Omental fat pad (tissue), 4 donors: Measurements from ENCODE around the gene IRX2. TPM values are rescaled to one million over a fixed set of nuclear protein-coding genes. Genes with fewer than 3 reads are reported as not detected.

Experiments
- ATAC-seq: fragments of 150-250 bp; one replicate; pipeline ENCODE4 v1.9.1; 2016; ENCODE audit warnings: mild to moderate bottlenecking, moderate library complexity; ENCODE audit not compliant: low FRiP score
- DNase-seq: peaks from one replicate; pipeline ENCODE4 v3.0.0-alpha.2; 2019; ENCODE audit warnings: low spot score
- total RNA-seq, 4 donors: library from RNA; depleted of rRNA; stranded (reverse); fragments of >200 nt; gene quantifications; one replicate each; pipeline ENCODE4 v1.1.0, GENCODE V29; 2016
- TF ChIP-seq, protein P1 (sequence below), 3 donors: fragments of 450-650 bp; IDR thresholded peaks; one replicate each; pipeline ENCODE4 v1.5.1; 2016 to 2017; ENCODE audit warnings: antibody characterized with exemption in 3 of 3, mild to moderate bottlenecking in 3 of 3, moderate library complexity in 2 of 3

Gene IRX2
- total RNA-seq, 4 donors from 2014 or later: 0.19 to 0.84 (median 0.63) TPM; not detected in 1

DNA sequence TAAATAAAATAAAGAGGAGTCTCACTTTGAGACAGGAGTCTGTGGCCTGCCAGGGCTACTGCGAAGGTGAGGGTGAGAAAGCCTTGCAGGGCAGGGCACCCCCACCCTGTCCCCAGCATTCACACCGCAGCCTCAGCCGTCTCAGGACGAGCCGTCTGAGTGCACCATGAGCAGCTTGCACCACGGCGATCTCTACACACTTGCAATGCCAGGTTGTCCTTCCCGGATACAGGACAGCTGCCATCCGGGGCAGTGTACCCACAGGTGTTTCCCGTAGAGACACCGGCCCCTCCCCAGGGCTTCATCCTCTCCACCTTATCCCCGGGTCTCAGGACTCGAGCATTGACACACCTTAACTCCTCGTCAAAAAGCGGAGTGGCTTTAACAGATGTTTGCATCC, 43.3 kb downstream of the IRX2 start:
- DNase-seq (no peak), ATAC-seq (no peak)
- TF ChIP-seq, protein P1, sequence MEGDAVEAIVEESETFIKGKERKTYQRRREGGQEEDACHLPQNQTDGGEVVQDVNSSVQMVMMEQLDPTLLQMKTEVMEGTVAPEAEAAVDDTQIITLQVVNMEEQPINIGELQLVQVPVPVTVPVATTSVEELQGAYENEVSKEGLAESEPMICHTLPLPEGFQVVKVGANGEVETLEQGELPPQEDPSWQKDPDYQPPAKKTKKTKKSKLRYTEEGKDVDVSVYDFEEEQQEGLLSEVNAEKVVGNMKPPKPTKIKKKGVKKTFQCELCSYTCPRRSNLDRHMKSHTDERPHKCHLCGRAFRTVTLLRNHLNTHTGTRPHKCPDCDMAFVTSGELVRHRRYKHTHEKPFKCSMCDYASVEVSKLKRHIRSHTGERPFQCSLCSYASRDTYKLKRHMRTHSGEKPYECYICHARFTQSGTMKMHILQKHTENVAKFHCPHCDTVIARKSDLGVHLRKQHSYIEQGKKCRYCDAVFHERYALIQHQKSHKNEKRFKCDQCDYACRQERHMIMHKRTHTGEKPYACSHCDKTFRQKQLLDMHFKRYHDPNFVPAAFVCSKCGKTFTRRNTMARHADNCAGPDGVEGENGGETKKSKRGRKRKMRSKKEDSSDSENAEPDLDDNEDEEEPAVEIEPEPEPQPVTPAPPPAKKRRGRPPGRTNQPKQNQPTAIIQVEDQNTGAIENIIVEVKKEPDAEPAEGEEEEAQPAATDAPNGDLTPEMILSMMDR (IDR thresholded peaks at IDR 0.05): no peak

DNA sequence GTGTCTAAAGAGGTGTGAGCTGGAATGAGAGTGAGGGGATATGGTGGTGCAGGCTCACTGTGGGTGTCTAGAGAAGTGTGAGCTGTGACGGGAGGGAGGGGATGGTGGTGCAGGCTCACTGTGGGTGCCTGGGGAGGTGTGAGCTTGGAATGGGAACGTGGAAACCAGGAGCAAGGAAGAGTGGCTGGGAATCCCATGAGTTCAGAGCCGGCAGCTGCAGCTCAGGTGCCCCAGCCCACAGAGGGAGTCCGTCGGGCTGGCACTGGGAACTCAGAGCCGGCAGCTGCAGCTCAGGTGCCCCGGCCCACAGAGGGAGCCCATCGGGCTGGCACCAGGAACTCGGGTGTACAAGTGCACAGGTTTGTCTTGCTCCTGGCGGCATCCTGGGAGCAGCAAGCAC, 45.6 kb downstream of the IRX2 start:
- DNase-seq: no peak
- TF ChIP-seq, protein P1 (IDR thresholded peaks at IDR 0.05): no peak
- no peak for ATAC-seq

DNA sequence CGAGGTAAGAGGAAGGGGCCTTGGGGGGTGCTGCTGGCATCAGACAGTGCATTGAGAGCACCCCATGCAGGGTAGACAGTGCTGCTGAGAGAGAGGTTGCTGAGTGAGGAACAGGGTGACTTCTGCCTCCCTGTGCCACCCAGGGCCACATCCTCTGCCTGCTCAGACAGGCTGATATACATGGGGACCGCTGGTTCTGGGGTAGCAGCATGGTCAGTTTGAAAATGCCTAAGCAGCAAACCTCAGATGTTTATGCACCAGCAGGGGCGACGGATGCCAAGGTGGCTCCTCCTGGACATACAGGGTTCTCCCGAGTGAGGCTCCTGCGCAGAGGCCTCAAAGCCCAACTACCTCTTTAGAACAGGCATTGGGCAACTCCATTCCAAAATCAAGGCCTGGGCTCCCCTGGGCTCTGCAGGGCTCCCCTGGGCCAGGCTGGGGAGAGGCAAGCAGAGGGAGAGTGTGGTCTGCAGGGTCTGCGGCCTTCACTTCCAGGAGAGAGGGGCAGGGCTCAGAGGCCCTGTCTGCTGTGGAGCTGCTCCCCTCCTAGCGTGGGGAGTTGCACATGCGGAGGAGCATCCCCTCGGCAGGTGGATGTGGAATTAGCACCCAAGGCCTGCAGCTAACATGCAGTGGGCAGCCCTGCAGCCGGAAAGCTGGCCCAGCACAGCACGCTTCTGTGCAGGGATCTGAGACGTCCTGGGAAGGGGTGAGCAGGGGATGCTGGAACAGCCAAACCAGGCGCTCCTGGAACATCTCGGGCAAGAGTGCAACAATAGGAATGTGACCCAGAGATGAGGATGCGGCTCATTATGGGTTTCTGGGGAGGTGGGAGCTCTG, 46.5 kb downstream of the IRX2 start:
- ATAC-seq (no peak), DNase-seq (no peak)
- TF ChIP-seq, protein P1 (IDR thresholded peaks at IDR 0.05): no peak

- DNase-seq (no peak), ATAC-seq (no peak)
- TF ChIP-seq, protein P1 (IDR thresholded peaks at IDR 0.05): no peak
Observed at GRCh38 chr5:2704111-2704510, 47.4 kb downstream of the IRX2 start.

GRCh38 chr5:2703615-2704014, 47.9 kb downstream of the IRX2 start:
- TF ChIP-seq, protein P1 (IDR thresholded peaks at IDR 0.05): no peak
- no peak for DNase-seq

DNA sequence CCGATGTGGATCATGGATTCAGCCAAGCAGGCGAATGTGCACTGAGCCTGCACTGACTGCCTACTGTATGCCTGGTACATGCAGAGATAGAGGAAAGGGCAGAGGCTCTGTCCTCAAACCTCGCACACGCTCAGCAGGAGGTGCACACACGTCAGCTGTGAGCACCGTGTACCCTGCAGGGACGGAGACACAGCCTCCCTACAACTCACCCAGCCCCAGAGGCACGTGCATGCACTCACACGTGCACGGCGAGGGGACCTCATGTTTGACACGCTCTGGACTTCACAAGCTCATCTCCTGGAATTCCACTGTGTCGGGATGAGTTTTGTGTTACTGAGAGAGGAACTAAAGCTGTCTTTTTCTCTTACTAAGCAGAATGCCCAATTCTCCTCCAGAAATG, 48.4 kb downstream of the IRX2 start:
- DNase-seq (no peak), ATAC-seq (no peak)
- TF ChIP-seq, protein P1 (IDR thresholded peaks at IDR 0.05): no peak

More at GRCh38 chr5:2703615-2704014, 47.9 kb downstream of the IRX2 start:
- ATAC-seq: no peak
